Measurements from ENCODE around the gene GRM5.
"Not testable (repeated sequence)": the region's sequence is repeated elsewhere in the genome, so short reads cannot be mapped to it uniquely, and the experiment has no call there.

GRM5 gene

DNA sequence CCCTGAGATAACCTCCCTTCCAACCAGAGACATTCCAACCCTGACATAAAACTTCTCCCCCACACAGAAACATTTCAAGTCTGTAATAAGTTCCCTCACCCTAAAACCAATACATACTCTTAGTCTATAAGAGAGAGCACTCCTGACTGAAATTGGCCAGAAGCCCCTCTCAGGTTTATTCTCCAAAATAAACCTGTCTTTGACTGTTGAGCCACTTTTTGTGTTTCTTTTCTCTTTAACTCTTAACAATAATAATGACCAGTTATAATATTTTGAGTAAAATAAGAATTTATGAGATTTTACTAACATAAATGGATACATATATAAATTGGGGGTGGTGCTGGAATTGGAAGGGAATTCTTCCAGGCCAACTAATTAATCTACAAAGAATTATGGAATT lies 93.6 kb downstream of the GRM5 start:
- no peak for DNase-seq

DNA sequence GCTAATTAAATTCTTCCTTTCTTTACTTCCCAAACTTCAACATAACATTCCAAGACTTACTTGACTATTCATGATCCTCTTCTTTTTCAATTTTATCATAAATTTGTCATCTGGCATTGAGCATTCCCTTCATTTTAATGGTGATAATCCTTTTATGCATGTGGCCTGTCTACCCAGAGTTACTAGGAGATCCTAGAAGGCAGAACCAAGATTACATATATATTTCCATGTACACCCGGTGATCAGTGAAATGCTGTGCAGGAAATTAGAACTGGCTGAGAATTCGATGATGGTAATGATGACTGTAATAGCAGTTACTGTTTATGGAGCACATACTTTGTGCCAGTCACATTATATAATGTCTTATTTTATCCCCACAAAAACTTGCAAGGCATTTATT lies 104.2 kb downstream of the GRM5 start:
- not testable (repeated sequence) for DNase-seq

DNA sequence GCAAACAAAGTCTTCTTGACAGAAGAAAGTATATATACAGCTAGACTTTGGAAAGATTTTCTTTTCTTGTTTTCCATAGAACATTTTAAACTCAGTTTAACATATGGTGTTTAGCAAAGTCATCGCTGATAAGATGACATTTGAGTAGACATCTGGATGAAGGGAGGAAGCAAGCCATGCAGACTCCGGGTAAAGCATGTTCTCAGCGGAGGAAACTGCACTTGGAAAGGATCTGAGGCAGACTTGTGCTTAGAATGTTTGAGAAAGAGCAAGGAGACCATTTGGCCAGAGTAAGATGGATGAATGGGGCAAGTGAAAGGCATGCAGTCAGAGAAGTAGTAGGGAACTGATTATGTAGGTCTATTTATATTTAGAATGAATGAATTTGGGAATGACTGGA lies 105.9 kb downstream of the GRM5 start:
- not testable (repeated sequence) for DNase-seq

DNA sequence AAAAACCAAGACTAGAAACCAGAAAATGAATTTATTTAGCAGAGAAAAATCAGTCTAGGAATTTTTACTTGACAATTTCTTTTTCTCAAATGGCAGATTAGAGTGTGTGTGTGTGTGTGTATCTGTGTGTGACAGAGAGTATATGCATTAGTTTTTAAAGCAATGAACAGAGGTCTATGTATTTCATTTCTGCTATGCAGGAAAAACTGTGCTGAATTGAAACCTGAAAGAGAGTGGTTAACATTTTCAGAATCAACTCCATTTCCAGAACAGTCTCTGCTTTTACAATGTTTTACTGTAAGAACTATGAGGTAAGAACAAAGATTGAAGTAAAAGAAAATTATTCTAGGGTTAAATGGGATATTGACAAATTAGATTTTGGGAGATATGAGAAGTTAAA lies 114.8 kb downstream of the GRM5 start:
- no peak for DNase-seq

DNA sequence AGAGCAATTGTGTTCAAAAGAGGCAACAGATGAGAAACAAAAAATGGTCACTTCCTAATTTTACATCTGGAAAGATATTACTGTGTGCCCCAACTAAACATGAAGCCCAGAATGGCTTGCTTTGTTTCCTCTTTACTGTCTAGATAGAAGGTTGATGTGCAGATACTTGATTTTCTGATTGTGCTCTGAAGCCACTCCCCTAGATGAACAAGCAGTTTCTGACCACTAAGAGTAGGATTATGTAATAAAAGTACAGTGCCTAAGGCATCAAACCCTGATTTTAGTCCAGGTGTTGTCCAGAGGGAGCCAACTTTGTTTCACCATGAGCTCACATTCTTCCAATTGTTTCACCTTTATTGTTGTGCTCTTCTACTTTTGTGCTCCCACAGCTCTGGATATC lies 116.9 kb downstream of the GRM5 start:
- DNase-seq, result not testable (repeated sequence)

DNA sequence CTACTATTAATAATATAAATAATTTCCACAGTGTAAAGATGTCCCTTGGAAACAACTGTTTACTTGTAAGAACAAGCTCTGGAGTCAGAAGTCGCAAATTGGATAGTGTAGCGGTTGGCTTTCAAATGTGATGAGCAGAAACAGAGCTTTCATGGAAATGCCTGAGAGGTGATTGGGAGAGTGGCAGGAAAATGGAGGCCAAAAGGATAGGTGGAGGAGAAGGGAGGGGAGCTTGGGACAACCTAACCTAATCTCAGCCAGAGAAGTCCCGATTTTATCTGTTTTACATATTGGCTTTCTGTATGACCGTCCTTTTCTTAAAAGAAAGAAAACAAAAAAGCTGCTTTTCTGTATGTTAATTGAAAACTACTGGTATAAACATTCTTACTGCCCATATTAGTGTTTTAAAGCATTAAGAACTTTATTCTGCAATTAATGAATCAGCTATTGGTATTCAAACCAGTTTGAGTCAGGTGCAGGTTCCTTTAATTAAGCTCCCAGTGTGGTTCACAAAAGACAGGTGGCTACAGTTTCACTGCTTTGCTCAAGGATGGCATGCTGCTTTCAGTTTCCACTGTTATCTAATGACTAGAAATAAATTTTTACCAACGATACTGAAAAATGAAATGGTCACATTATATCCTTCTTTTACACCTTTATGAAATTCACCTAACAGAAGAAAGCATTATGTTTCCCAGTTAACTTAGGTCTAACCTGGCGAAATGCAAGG lies 117.8 kb downstream of the GRM5 start:
- DNase-seq, result not testable (repeated sequence)

DNA sequence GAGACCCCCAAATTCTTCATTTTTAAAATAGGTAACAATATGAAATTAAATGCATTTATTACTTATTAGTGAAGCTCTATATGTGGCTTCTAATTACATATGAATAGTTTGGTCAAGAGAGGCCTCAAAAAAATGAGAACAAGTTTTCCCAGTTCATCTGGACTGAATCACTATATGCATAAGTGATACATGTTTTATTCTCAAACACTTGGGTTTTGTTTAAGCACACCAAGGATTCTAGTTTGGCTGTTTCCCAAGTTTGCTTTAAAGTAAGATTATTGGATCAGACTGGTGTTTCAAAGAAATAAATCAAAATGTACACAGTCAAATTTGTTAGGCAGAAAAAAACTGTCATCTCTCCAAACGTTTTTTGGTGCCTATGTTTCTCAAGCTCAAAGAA lies 136.1 kb downstream of the GRM5 start:
- not testable (repeated sequence) for DNase-seq

DNA sequence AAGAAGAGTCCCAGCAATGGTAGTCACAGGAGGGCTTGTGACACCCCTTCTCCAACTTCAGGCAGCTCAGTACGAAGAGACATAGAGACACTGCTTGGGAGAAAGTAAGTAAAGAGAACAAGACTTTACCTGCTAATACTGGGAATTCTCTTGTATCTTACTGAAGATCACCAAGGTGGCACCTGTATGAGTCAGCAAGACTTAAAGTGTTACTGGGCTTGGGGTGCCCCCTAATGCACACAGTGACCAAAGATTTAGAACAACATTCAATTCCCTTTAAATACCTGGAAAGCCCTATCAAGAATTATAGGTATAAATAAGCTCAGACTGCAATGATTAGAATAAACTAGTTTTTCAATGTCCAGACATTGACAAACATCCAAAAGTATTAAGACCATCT lies 148.7 kb downstream of the GRM5 start:
- DNase-seq, result not testable (repeated sequence)

DNA sequence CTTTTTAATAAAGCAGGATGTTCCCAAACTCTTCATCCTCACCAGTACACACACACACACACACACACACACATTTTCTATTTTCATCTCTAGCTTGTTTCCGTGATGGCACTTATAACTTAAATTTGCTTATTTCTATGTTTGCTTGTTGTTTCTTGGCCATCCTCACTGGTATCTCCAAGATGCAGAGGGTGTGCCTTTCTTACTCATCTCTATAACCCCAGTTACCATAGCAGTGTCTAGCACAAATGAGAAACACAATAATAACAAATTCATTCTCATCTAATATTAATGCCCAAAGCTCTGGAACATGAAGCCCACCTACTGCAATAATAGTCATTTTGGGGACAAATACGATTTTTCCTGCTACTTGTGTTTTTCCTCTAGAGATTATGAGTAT lies 156.3 kb downstream of the GRM5 start:
- no peak for DNase-seq

DNA sequence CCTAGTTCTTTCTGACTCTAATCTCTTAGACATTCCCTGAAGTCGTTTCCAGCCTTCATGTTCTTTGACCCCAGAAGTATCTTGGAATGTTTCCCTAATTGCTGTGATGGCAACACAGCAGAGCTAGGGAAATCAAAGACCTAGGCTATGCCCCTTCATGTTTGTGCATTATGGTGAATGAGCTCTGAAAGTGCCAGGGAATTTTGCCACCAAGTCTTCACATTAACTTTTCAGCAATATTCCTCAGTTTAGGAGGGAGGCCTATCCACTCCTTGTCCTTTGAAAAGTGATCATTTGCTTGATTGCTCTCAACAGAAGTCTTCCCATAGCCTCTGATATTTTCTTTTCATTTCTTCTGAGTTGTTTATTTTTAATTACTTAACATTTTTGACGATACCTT lies 164.3 kb downstream of the GRM5 start:
- DNase-seq, result not testable (repeated sequence)

DNA sequence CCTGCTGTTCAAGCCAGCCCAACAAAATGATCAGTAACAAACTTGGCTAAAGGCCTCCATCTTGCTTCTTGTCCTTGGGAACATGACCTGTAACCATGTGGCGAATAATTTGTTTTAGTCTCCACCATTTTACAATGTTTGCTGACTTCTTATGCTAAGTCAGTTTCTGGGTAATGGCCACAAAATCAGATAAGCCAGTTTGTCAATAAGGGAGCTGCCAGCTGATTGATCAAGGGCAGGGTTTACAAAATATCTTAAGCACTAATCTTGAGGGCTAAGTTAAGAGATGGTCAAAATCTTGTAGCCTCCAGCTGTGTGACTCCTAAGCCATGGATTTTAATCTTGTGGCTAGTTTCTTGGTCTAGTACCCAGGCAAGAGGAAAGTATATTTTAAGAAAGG lies 176.9 kb downstream of the GRM5 start:
- not testable (repeated sequence) for DNase-seq

DNA sequence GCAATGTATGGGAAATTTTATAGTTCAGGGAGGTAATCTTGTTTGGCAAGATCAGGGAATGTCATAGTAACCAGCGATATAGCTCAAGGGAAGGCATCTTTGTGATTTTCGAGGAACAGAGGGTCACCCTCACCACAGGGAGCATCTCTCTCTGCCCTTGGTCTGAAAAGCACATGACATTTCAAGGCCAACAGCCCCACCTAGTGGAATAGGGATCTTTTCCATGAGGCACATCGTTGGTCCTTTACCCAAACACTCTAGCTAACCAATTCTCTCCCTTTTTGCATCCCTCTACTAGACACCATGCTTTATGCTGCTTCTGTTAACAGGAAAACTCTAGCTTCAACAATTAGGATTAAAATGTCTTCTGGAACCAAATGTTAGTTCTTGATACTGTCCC lies 179.0 kb downstream of the GRM5 start:
- DNase-seq, result no peak

DNA sequence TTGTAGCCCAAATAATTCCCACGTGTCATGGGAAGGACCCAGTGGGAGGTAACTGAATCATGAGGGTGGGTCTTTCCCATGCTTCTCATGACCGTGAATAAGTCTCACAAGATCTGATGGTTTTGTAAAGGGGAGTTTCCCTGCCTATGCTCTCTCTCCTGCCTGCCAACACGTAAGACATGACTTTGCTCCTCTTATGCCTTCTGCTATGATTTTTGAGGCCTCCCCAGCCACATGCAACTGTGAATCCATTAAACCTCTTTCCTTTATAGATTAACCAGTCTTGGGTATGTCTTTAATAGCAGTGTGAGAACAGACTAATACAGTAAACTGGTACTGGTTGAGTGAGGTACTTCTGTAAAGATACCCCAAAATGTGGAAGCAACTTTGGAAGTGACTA lies 183.0 kb downstream of the GRM5 start:
- DNase-seq, result not testable (repeated sequence)

DNA sequence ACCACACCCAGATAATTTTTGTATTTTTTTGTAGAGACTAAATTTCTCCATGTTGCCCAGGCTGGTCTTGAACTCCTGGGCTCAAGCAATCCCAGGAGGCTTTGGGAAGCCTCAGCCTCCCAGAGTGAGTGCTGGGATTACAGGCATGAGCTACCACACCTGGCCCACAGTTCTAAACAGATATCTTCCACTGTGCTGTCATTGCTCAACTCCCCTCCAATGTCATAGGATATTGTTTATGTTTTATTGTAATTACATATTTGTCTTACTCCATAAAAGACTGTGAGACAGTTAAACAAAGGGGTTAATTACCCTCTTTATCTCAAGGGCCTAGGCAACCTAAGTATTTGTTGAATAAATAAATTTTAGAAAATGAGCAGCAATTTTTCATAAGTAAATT lies 204.2 kb downstream of the GRM5 start:
- DNase-seq, result no peak

DNA sequence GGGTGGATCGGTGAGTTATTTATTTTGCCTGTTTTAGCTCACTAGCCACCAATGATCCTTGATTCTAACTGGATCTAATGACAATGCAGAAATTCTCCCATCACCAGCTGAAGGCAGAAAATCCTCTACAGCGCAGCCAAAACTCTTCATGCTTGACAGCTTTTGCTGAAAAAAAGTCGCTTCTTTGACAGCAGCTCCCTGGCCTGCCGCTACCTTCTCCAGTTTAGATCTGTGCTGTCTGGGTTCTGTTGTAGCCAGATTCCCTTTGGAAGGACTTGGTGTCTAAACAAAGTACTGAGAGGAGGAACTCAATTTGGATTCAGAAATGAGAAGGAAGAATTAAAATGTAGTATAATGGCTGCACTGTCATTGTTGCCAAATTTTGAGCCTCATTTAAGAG lies 205.4 kb downstream of the GRM5 start:
- not testable (repeated sequence) for DNase-seq

DNA sequence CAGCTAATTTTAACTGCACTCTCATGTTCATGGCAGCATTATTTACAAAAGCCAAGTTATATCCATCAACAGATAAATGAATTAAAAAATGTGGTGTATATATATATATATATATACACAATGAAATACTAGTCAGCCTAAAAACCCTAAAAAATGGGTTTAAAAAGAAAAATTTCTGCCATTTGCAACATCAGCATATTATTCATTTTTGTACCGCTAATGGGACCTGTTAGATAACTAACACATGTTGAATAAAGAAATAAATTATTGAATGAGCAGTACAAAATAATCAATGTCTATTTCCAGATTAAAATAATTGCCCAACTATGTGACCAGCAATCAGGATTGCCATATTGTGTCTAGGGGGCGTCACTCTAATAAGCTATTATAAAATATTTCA lies 211.8 kb downstream of the GRM5 start:
- DNase-seq, result not testable (repeated sequence)

DNA sequence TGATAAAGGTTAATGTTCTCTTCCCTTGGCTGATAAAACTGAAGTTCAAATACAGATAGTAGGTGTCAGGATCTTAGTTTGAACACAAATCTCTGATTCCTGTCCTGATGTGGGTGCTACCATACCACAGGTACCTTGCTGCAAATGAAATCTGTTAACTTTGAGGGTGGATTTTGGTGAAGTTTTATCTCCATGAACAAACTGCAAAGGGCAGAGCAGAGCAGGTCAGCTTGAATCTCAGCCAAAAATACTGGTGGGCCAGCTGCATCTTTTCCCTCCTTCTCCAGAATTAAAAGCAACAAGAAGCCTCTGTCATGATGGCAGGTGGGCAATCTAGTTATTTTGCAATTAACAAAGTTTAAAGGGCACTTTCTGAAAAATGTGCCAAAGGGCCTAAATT lies 214.2 kb downstream of the GRM5 start:
- DNase-seq, result not testable (repeated sequence)

DNA sequence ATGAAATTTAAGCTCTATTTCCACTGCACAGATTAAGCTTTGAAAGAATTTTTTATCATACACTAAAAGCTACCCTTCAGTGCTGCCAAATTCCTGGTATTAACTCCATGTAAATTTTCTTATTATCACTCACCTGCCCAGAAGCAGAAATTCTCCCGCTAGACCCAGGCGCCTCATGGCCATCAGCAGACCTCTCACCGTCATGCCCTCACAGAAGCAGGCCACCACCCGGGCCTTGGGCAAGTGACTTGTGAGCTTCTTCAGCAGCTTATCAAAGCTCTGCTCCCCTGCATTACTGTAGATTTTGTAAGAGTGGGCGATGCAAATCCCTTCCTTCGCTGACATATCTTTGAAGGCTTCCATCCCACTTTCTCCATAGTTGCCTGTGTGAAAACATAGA lies 216.0 kb downstream of the GRM5 start:
- not testable (repeated sequence) for DNase-seq

DNA sequence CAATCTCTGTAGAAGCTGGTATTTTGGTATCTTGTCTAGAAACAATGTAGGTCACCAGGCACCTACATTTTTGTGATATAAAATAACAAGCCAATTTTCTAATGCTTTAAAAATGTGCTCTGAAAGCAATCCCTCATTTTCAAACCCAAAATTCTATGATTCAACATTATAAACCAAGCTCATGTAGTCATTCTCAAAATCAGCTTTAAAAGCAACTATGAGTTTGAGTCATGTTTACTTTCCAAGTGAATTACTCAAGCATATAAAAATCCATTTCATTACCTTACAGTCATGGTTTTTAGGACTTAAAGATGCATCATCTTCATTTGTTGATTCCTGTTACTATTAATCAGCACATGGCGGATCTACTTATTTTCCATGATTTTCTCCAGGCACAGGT lies 216.4 kb downstream of the GRM5 start:
- DNase-seq, result no peak

DNA sequence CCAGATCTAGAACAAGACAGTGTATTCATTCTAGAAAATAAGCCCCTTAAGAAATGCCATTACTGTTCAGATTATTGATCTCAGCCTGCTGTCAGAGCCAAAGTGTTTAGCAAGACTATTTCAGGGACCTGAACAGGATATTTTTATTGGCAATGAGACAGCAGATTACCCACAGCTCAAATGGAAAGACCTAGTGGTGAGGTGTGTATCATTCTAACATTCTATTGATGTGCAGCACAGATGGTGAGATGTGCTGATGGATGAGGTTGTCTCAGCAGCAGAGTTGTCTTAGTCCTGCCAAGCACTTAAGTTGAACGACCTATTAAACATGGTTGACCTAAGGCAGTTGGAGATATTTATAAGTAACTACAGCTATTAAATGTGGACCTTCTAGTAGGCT lies 219.5 kb downstream of the GRM5 start:
- DNase-seq, result not testable (repeated sequence)

DNA sequence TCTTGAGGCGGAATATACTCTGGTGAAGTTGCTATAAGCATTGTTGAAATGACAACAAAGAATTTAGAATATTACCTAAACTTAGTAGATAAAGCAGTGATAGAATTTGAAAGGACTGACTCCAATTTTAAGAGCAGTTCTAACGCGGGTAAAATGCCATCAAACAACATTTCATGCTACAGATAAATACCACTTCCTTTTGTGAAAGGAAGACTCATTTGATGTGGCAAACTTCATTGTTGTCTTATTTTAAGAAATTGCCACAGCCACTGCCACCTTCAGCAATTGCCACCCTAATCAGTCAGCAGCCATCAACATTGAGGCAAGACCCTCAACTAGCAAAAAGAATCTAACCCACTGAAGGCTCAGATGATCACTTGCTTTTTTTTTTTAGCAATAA lies 220.8 kb downstream of the GRM5 start:
- not testable (repeated sequence) for DNase-seq

DNA sequence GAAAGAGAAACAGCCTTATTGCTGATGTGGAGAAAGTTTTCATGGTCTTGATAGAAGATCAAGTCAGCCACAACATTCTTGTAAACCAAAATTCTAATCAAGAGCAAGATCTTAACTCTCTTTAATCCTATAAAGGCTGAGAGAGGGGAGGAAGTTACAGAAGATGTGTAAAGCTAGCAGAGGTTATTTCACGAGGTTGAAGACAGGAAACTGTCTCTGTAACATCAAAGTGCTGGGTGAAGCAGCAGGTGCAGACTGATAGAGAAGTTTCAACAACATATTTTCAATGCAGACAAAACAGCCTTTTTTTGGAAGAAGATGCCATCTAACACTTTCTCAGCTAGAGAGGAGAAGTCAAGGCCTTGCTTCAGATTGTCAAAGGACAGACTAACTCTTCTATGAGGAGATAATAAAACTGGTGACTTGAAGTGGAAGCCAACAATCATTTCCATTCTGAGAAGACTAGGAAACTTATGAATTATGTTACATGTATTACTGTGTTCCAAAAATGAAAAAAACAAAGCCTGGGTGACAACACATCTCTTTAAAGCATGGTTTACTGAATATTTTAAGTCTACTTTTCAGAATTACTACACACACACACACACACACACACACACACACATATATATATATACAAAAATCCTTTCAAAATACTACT lies 221.9 kb downstream of the GRM5 start:
- DNase-seq, result not testable (repeated sequence)

DNA sequence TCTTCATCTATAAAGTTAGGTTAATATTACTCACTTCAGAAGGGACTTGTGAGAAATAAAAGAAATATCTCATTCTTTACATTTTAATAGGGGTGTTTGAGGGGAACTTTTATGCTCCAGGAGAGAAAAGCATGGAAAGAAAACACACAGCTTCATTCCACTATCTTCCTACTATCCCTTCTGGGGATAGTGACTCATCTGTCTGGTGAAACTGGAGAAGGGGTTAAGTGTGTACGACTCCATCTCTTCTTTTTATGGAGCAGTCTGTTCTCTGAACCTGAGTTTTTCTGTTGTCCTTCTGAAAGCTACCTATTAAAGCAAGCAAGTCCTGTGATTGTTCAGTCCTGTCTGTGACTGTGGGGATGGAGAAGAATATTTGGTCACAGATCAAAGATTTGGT lies 227.6 kb downstream of the GRM5 start:
- DNase-seq, result not testable (repeated sequence)

DNA sequence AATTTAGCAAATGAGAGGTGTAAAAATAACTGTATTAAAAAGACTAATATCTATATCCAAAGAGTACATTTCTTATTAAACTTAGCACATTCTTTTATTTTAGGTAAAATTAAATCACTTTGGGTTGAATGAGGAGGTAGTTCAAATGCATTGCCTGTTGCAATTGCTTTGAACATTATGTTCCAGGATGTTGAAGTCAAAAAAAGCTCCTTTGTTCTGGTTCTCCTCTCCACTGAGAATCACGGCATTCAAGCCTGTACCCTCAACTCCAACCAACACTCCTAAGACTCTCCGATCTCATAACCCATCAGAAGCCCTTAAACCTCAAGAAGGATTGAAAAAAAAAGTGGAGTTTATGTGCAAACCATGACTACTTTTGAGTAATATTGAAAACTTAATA lies 230.1 kb downstream of the GRM5 start:
- DNase-seq, result not testable (repeated sequence)
